ENCODE data around the gene COG5.

DNA sequence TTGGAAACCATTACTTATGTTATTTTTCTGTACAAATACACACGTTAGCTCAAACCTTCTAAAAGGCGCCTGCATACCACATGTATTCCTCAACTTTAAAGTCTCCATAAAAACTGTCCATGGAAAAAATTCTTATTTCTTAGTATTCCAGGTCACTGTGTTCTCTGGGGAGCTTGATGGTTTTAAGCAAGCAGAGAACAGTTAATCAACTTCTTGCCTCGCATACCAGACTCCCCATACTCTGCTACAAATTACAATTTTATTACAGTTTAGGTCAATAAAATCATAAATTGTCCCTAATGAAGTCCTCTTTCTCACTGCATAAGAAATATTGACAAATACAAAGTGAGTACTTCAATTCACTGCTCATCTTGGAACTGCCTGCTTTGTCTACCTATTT is 170.9 kb downstream of the COG5 start:
- no peak for TF ChIP-seq BACH2 (CRISPR knock-in tag; IDR thresholded peaks at IDR 0.05; ENCODE audit: borderline replicate concordance)
- TF ChIP-seq, protein P1, sequence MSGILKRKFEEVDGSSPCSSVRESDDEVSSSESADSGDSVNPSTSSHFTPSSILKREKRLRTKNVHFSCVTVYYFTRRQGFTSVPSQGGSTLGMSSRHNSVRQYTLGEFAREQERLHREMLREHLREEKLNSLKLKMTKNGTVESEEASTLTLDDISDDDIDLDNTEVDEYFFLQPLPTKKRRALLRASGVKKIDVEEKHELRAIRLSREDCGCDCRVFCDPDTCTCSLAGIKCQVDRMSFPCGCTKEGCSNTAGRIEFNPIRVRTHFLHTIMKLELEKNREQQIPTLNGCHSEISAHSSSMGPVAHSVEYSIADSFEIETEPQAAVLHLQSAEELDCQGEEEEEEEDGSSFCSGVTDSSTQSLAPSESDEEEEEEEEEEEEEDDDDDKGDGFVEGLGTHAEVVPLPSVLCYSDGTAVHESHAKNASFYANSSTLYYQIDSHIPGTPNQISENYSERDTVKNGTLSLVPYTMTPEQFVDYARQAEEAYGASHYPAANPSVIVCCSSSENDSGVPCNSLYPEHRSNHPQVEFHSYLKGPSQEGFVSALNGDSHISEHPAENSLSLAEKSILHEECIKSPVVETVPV (CRISPR knock-in tag; IDR thresholded peaks at IDR 0.05): no peak
- TF ChIP-seq ZFP3 (CRISPR knock-in tag; IDR thresholded peaks at IDR 0.05): no peak
- TF ChIP-seq ISL1 (CRISPR knock-in tag; IDR thresholded peaks at IDR 0.05): no peak
- no peak for TF ChIP-seq SNAI2 (CRISPR knock-in tag; IDR thresholded peaks at IDR 0.05)
- no peak for TF ChIP-seq TOX (CRISPR knock-in tag; IDR thresholded peaks at IDR 0.05; ENCODE audit: borderline replicate concordance)
- TF ChIP-seq GLIS3 (CRISPR knock-in tag; IDR thresholded peaks at IDR 0.05): no peak
- no peak for TF ChIP-seq ZFP30 (CRISPR knock-in tag; IDR thresholded peaks at IDR 0.05)
- no peak for TF ChIP-seq ZNF8 (CRISPR knock-in tag; IDR thresholded peaks at IDR 0.05)
